OCI-LY1 (cell line): ENCODE measurements around the gene TMEM144.

Source experiments
- CTCF ChIP-seq: fragments of 200-600 bp; sonication (generic), shearing (Covaris generic); IDR thresholded peaks from 2 replicates; pipeline ENCODE4 v1.5.1; 2017; ENCODE audit warnings: mild to moderate bottlenecking, antibody characterized with exemption, low read length, moderate library complexity, mixed read lengths
- EZH2 ChIP-seq: fragments of 200-600 bp; sonication (generic), shearing (Covaris generic); IDR thresholded peaks from 2 replicates; pipeline ENCODE4 v1.8.0; 2017; ENCODE audit warnings: borderline replicate concordance, mixed run types, mild to moderate bottlenecking, antibody characterized with exemption, low read length, moderate library complexity, mixed read lengths

- TF ChIP-seq CTCF (no peak), EZH2 (no peak)
These were observed 30.8 kb upstream of the TMEM144 start for GRCh38 chr4:158179465-158179864.
